Lung (tissue), 12 donors: Measurements from ENCODE around the gene RCSD1. TPM values are rescaled to one million over a fixed set of nuclear protein-coding genes. Genes with fewer than 3 reads are reported as not detected.

Experiments used
- ATAC-seq: fragments of 200-7000 bp; cut with Tn5 transposase; one replicate; pipeline ENCODE4 v1.9.1; 2020; ENCODE audit warnings: moderate number of reproducible peaks; ENCODE audit not compliant: insufficient read depth, low FRiP score
- DNase-seq, 3 donors: peaks; one replicate each; pipeline ENCODE4 v3.0.0-alpha.2; 2013 to 2017
- H3K27ac ChIP-seq, 2 donors: one replicate each; pipeline ENCODE4 v1.5.1; 2013; ENCODE audit warnings: mild to moderate bottlenecking in 2 of 2, moderate library complexity in 2 of 2, control low read depth in 1 of 2, inconsistent platforms in 1 of 2, low read depth in 1 of 2, low read length in 1 of 2
- H3K27me3 ChIP-seq, 3 donors: one replicate each; pipeline ENCODE4 v1.5.1; 2013; ENCODE audit warnings: low read length in 2 of 3; ENCODE audit not compliant: control insufficient read depth in 3 of 3, insufficient read depth in 3 of 3
- H3K36me3 ChIP-seq, 4 donors: one replicate each; pipeline ENCODE4 v1.5.1; 2013; ENCODE audit warnings: low read length in 4 of 4, mild to moderate bottlenecking in 1 of 4, moderate library complexity in 1 of 4; ENCODE audit not compliant: control insufficient read depth in 4 of 4, insufficient read depth in 4 of 4
- H3K4me1 ChIP-seq, 5 donors: one replicate each; pipeline ENCODE4 v1.5.1; 2013; ENCODE audit warnings: low read length in 5 of 5, mild to moderate bottlenecking in 2 of 5, moderate library complexity in 1 of 5; ENCODE audit not compliant: control insufficient read depth in 5 of 5, insufficient read depth in 5 of 5
- H3K4me3 ChIP-seq: one replicate; pipeline ENCODE4 v1.5.1; 2013; ENCODE audit warnings: mild to moderate bottlenecking, control low read depth, moderate library complexity
- H3K9ac ChIP-seq, 2 donors: one replicate each; pipeline ENCODE4 v1.5.1; 2013; ENCODE audit warnings: low read length in 2 of 2, control low read depth in 1 of 2; ENCODE audit not compliant: insufficient read depth in 1 of 2
- H3K9me3 ChIP-seq, 4 donors: one replicate each; pipeline ENCODE4 v1.5.1; 2013; ENCODE audit warnings: low read length in 3 of 4, mild to moderate bottlenecking in 1 of 4, moderate library complexity in 1 of 4; ENCODE audit not compliant: control insufficient read depth in 4 of 4, insufficient read depth in 3 of 4
- CTCF ChIP-seq: IDR thresholded peaks from 2 replicates; pipeline ENCODE4 v1.5.1; 2012; ENCODE audit warnings: mild to moderate bottlenecking; ENCODE audit errors: control extremely low read depth, extremely low read depth
- WGBS, 2 donors: extraction: QIAGEN DNeasy Blood & Tissue Kit; methylation state at CpG; one replicate each; pipeline ENCODE4 v1.1.7; 2013; 5-methylcytosine and 5-hydroxymethylcytosine counted together
- polyA plus RNA-seq, 2 donors: library from polyadenylated mRNA; stranded (reverse); fragments of 200-250 nt; gene quantifications; one replicate each; pipeline ENCODE4 v1.2.1, GENCODE V29; 2013
- total RNA-seq, 2 donors: library from RNA; depleted of rRNA in 1 of 2; stranded (reverse); fragments of >200 nt in 1 of 2; gene quantifications; one replicate each; pipeline ENCODE4 v1.2.1, GENCODE V29; 2014 to 2021
- donor health status: control.
- donor health status: control.
- donor health status: Bipolar disorder and iron deficiency.
- donor health status: healthy.
- donor health status: DM: yes; HTN: yes; CAD: no.

Gene RCSD1
- total and polyA plus RNA-seq, 4 donors = 7.6 to 29.4 (median 23.8) TPM

- no peak for TF ChIP-seq CTCF
- ATAC-seq (no peak), DNase-seq (peak; percentile 33 to 64 (median 53))
- Histone ChIP-seq H3K9ac (no peak overlapping the region), H3K27ac (no peak overlapping the region), H3K36me3 (peaks cover 0 to 2% (median 0%) of the 10 kb centered on the region in 4 donors), H3K27me3 (no peaks in the 10 kb centered on the region), H3K9me3 (no peaks in the 10 kb centered on the region), H3K4me1 (peaks cover 0 to 67% (median 22%) of the 10 kb centered on the region in 5 donors), H3K4me3 (no peak overlapping the region)
- 66 to 82% methylated on average over 3 of the region's 3 CpGs for WGBS, 2 donors
These were observed 29.4 kb downstream of the RCSD1 start for GRCh38 chr1:167659450-167659849.

- H3K9ac ChIP-seq = no peak overlapping the region
- DNase-seq = no peak
- 59 to 63% methylated on average over 6 of the region's 6 CpGs for WGBS, 2 donors
- H3K27ac ChIP-seq = no peak overlapping the region
- H3K4me3 ChIP-seq = no peak overlapping the region
- H3K36me3 ChIP-seq = peaks cover 0 to 2% (median 0%) of the 10 kb centered on the region in 4 donors
- TF ChIP-seq CTCF = no peak
- no peaks in the 10 kb centered on the region for H3K9me3 ChIP-seq
- H3K27me3 ChIP-seq = no peaks in the 10 kb centered on the region
- no peak for ATAC-seq
- H3K4me1 ChIP-seq = peaks cover 0 to 63% (median 22%) of the 10 kb centered on the region in 5 donors
These were observed 29.8 kb downstream of the RCSD1 start for GRCh38 chr1:167659881-167660280.

- no peak overlapping the region for H3K4me3 ChIP-seq
- H3K36me3 ChIP-seq = peaks cover 0 to 2% (median 0%) of the 10 kb centered on the region in 4 donors
- no peaks in the 10 kb centered on the region for H3K27me3 ChIP-seq
- peak in 1 of 3 donors; percentile 36 for DNase-seq
- H3K4me1 ChIP-seq = peaks cover 0 to 56% (median 22%) of the 10 kb centered on the region in 5 donors
- H3K27ac ChIP-seq = peak overlapping the region; percentile 23 to 63
- H3K9me3 ChIP-seq = no peaks in the 10 kb centered on the region
- no peak overlapping the region for H3K9ac ChIP-seq
- 71 to 83% methylated on average over 3 of the region's 3 CpGs for WGBS, 2 donors
- no peak for TF ChIP-seq CTCF
- ATAC-seq = peak; percentile 25
These were observed 31.7 kb downstream of the RCSD1 start for GRCh38 chr1:167661527-167662426.
